ENCODE data around the gene ZMYND10.

The ZMYND10 gene

DNA sequence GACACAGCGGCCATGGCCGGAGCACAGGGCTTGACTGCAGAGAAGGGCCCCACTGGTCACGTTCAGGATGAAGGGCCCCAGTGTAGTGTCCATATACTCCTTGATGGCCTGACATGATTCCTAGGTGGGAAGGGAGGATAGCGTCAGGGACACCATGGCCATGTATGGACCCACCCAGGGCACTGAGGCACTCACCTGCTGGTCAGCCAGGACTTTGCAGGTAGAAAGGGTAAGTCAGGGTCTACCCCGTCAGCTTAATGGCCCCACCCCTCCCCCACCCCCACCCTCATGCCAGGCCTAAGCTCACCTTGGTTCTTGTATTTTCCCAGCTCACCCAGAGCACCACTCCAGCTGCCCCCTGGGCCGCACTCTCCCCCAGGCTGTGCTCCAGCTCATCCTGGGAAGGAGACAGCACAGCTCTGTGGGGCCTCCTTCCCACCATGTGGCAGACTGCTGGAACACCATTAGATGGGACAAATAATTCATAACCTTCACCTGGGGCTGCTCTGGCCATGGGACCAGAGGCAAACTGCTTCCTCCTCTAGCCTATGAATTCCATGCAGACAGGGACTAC, 44.8 kb downstream of the ZMYND10 start:
- no peak for FAIRE-seq

DNA sequence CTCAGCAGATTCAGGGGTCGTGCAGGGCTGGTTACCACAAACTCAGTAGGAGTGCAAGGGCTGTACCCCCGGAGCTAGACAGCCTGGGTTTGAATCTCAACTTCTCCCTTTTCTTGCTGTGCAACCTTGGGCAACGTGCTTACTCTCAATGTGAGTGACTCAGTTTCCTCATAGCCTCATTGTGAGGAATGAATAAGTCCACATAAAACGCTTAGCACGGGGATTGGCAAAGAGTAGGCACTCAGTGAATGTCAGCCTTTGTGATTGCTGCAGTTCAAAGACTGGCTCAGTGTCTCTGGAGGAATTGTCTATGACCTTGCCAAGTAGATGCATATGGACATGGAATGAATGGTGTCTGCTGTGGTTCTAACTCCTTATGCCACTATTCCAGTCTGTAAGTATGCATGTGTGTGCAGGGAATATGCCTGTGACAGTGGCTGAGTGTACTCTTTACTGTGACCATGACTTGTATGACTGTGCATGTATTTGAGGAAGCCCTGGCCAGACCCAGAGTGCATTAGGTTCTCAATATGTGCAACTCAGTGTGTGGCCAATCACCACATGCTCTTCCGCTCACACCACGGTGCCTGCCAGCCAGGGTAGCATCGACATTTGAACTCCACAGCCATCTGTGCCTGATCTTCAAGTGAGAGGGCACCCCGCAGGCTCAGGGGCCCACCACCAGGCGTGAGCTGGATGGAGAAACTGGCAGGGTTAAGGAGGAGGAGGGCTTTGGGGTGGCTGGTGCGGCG, 45.4 kb downstream of the ZMYND10 start:
- no peak for FAIRE-seq

DNA sequence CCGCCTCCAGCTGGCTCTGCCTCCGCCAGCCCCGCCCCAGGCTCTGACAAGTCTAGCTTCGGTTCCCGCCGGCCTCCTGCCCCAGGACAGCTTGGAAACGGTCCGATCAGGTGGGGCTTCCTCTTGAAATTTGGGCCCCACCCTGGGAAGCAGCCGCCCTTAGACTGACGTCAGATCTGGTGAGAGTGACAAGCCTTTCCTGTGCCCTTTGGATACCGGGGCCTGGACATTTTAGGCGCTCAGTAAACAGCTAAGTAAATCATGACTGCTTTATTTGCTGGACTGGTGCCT, 45.9 kb downstream of the ZMYND10 start:
- FAIRE-seq, result no peak

GRCh38 chr3:50298836-50299637, 46.5 kb downstream of the ZMYND10 start, which contains the start of the genes HYAL3 and NAA80:
TSS of gene HYAL3 (minus strand) at chr3:50299405. CDS start at chr3:50295602, 3,803 bp downstream.
TSS of gene NAA80 (minus strand) at chr3:50299405. CDS start at chr3:50297463, 1,942 bp downstream.
- peak; percentile 56 for FAIRE-seq

GRCh38 chr3:50297896-50298725, 47.4 kb downstream of the ZMYND10 start:
- no peak for FAIRE-seq

GRCh38 chr3:50297384-50297775, 48.2 kb downstream of the ZMYND10 start:
- no peak for FAIRE-seq

- no peak for FAIRE-seq
Observed at GRCh38 chr3:50296721-50297383, 48.7 kb downstream of the ZMYND10 start.

DNA sequence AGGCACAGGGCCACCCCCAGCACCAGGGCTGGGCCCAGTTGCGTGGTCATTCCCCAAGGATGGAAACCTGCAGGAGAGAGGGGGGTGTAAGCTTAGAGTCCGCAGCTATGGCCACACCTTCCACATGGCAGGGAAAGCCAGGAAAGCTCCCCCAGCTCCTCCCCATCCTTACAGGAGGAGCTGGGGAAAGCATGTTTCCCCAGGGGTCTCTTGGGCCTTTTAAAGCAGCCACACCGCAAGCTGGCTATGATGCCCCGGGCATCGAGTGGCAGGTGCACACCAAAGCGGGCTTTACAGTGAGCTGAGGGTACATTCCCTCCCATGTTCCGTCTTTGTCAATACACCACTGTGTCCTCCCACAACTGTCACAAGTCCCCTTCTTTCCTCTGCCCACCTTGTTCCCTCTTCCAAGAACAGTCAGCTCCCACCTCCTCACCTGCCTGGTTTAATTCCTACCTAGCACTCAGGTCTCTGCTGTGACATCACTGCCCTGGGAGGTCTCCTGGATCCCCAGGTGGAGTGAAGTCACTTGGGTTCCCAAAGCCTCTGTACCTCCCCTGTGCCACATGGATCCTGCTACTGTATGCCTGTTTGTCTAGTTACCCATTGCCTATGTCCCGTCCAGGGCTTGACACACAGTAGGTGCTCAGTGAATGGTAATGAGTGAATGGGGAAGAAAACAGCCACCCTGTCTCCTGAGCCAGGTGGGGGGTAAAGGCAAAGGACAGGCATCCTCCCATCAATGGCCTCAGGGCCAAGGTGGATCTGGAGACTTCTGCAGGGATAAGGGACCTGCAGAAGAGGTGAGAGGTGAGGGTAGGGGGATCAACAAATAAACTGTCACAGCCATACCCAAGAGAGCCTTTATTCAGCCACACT, 49.7 kb downstream of the ZMYND10 start:
- FAIRE-seq, result no peak

DNA sequence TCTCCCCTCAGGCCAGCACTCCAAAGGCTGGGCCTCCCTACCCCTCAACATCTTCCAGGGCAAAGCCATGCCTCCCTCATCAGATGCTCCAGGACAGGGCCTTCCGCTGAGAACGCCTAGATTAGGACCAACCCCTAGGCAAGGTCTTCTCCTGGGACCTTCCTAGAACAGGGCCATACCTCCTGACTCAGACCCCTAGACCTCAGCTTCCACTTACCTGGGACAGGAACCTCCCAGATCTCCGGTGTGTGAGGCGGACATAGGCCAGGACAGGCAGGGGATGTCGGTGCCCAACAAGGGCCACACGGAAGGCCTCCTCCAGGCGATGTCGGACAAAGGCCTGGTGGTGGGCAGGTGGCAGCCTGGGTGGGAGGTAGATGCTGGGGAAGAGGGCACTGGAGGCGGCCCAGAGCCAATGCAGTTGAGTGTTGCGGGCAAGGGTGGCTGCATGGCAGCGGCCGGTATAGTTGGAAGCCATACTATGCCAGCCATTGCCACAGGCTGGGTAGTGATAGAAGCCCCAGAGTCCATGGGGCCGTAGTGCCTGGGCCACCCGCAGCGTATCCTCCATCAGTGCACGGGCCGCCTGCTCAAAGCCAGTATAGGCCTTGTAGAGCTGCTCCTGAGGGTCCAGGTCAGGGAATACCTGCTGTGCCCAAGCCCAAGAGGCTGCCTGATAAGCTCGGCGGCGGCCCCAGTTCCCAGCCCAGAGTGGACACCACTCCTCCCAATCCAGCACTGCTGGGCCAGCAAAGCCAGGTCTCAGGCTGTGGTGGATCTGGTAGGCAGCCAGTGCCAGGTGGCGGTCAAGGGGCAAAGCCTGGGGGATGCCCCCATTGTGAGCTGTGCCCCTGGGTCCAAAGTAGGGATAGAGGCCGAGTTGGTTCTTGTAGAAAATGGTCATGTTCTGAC, 50.8 kb downstream of the ZMYND10 start:
- no peak for FAIRE-seq

GRCh38 chr3:50294089-50294488, 51.4 kb downstream of the ZMYND10 start:
- no peak for FAIRE-seq

DNA sequence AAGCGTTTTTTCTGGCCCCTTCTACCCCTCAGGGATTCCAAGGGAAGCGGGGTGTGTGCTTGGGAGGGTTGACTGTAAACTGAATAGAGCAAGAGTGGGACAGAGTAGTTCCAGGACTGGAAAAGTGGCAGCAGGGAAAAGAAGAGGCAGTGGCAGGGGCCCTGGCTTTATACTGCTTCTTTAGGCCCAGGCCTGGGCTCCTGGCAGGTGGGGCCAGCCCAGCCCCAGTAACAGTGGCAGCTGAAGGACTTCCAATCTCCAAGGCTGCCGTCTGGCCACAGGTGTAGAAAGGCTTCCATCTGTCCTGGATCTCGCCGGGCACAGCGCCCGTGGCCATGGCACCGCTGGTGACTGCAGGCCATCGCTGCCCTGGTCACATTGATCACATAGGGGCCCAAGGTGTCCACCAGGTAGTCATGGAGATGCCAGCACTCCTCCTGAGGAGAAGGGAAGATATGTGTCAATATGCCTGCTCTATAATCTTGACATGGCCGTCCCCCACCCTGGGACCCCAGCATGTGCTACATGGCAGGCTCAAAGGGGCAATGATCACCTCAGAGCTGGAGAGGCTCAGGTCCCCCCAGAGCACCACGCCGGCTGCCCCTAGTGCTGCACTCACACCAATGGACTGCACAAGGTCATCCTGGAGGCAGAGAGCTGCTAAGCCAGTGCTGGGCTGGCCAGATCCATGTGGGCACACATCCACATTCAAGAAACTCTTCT, 52.3 kb downstream of the ZMYND10 start:
- FAIRE-seq, result no peak

- peak; percentile 84 for FAIRE-seq
Observed at GRCh38 chr3:50292159-50293078, 53.1 kb downstream of the ZMYND10 start, which contains the start of gene IFRD2. TSS of gene IFRD2 (minus strand) at chr3:50292429. CDS start at chr3:50292274, 155 bp downstream.
